ENCODE measurements around the gene ATF5.

The ATF5 gene

GRCh38 chr19:49889687-49890348 lies 39.2 kb upstream of the ATF5 start:
- Mint-ChIP-seq H3K27me3 (no peaks in the 10 kb centered on the region), H3K4me3 (peak overlapping the region; percentile 68), H3K4me1 (peaks cover 67% of the 10 kb centered on the region), H3K36me3 (peaks cover 66% of the 10 kb centered on the region), H3K9me3 (no peaks in the 10 kb centered on the region), H3K27ac (peak overlapping the region; percentile 26)
- ATAC-seq: peak; percentile 19

DNA sequence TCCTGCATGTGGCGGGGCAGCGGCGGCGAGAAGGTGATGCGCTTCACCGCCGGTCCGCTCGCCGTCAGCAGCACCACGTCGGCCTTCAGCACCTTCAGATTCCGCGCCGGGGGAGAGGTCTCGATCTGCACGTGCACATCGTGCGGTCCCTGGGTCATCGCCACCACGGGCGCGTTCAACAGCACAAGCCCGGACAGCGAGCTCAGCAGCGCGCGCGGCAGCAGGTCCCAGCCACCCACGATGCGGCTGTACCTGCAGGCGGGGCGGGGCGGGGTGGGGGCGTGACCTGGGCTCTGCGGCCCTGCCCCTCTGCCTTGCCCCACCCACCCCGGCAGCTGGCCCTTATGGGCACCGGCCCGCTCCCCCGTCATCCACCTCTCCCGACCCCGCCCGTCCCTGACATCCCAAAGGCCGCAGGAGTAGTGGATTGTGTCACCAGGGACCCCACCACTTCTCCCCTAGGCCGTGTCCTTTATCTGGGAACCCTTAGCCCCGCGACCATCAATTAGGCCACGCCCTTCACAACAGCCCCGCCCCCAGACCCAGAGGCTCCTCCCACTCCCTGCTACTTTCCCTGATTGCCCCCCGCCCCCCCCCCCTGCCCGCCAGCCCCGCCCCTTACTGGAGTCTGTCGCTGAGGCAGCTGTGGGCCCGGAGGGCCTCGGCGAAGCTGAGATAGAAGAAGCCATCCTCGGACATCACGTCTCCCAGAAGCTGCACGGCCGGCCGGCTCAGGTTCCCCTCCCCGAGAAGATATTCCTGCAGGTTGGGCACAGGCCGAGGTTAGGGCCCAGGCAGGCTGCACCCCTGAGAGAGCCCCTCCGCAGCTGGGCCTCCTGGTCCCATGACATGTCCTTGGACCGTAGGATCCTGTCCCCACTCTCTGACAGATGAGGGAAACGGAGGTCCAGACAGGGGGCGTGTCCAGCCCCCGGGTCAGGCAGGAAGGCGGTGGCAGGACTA lies 38.4 kb upstream of the ATF5 start:
- peaks cover 66% of the 10 kb centered on the region for H3K36me3 Mint-ChIP-seq
- peak; percentile 61 for ATAC-seq
- H3K27me3 Mint-ChIP-seq: no peaks in the 10 kb centered on the region
- peaks cover 74% of the 10 kb centered on the region for H3K4me1 Mint-ChIP-seq
- H3K27ac Mint-ChIP-seq: peak overlapping the region; percentile 92
- H3K4me3 Mint-ChIP-seq: peak overlapping the region; percentile 91
- H3K9me3 Mint-ChIP-seq: no peaks in the 10 kb centered on the region

- Mint-ChIP-seq H3K27me3 (no peaks in the 10 kb centered on the region), H3K36me3 (peaks cover 73% of the 10 kb centered on the region), H3K4me3 (peak overlapping the region; percentile 91), H3K9me3 (no peaks in the 10 kb centered on the region), H3K27ac (peak overlapping the region; percentile 92), H3K4me1 (peaks cover 82% of the 10 kb centered on the region)
- no peak for ATAC-seq
Observed at GRCh38 chr19:49891393-49891792, 37.6 kb upstream of the ATF5 start.

- Mint-ChIP-seq H3K27me3 (no peaks in the 10 kb centered on the region), H3K4me1 (peaks cover 90% of the 10 kb centered on the region), H3K4me3 (peak overlapping the region; percentile 91), H3K9me3 (no peaks in the 10 kb centered on the region), H3K36me3 (peaks cover 78% of the 10 kb centered on the region), H3K27ac (peak overlapping the region; percentile 92)
- ATAC-seq: no peak
Observed at GRCh38 chr19:49892716-49893115, 36.3 kb upstream of the ATF5 start.

DNA sequence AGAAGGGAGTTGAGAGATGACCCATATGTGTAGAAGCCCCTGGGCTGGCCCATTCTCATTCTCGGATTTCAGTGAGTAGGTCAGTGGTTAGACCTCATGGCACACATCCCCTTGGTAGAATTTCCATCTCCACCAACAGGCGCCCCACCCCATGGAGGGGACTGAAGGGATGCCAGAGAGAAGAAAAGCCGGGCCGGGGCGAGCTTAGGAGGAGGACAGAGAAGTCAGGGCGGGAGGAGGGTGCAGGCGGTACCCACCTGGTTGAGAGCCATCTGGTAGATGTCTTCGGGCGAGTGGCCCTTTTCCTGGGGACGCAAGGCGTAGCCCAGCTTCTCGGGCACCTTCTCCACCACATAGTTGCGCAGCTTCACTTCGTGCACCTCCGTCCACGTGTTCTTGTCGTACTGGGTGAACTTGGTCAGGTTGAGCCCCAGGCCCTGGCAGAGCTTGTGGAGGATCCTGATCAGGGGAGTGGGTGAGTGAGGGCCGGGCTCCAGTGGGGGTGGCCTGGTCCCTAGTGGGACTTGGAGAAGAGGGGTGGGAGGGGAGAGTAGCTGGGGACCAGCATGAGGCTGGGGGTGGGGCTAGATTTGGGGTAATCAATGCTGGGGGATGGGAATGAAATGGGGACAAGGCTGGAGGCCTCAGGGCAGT lies 34.9 kb upstream of the ATF5 start:
- Mint-ChIP-seq H3K27ac (peak overlapping the region; percentile 92), H3K9me3 (no peaks in the 10 kb centered on the region), H3K4me1 (peaks cover 81% of the 10 kb centered on the region), H3K27me3 (no peaks in the 10 kb centered on the region), H3K4me3 (peak overlapping the region; percentile 91), H3K36me3 (peaks cover 69% of the 10 kb centered on the region)
- no peak for ATAC-seq

- H3K4me3 Mint-ChIP-seq: peak overlapping the region; percentile 91
- peak; percentile 55 for ATAC-seq
- H3K36me3 Mint-ChIP-seq: peaks cover 63% of the 10 kb centered on the region
- H3K27ac Mint-ChIP-seq: peak overlapping the region; percentile 92
- no peaks in the 10 kb centered on the region for H3K9me3 Mint-ChIP-seq
- H3K27me3 Mint-ChIP-seq: no peaks in the 10 kb centered on the region
- peaks cover 74% of the 10 kb centered on the region for H3K4me1 Mint-ChIP-seq
Observed at GRCh38 chr19:49894879-49895565, 34.0 kb upstream of the ATF5 start.

- peak; percentile 18 for ATAC-seq
- Mint-ChIP-seq H3K9me3 (no peaks in the 10 kb centered on the region), H3K27me3 (no peaks in the 10 kb centered on the region), H3K36me3 (peaks cover 62% of the 10 kb centered on the region), H3K27ac (peak overlapping the region; percentile 92), H3K4me3 (peak overlapping the region; percentile 91), H3K4me1 (peaks cover 78% of the 10 kb centered on the region)
Observed at GRCh38 chr19:49895566-49896297, 33.3 kb upstream of the ATF5 start.

DNA sequence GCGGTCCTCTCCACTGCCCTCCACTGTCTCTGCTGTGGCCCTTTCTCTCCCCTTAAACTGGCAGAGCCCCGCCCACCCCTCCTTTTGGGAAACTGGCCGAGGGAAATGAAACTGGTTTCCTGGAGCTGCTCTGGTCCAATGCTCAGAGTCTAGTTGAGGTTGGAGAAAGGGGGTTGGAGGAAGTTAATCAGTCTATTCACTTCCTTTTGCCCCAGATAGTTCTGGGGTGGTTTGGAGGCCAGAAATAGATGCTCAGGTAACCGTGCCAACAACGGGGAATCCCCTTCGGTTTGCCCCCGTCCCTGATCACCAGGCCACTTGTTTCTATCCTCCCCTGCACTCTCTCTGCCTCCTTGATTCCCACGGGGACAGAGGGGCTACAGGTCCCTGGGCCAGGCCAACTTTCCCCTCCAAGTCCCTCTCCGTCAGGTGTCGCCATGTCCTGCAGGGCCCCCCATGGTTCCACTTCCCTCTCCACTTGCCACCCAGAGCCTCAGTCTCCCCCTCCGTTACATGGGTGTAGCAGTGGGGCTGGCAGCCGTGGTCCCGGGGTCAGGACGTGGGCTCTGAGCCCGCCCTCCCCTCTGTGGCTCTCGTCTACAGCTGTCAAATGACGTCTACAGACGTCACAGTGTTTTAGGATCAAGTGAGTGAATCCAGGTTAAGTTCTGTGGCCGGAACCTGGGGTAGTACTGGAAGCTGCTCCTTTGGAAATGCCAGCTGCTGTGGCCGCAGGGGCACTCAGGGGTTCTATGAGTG lies 32.0 kb upstream of the ATF5 start, which contains the start of gene IL4I1:
Gene IL4I1 (minus strand): TSS at position 25 of the 759 bp plus-strand sequence. CDS start 727 bp downstream, outside the sequence.
- Mint-ChIP-seq H3K36me3 (peaks cover 49% of the 10 kb centered on the region), H3K4me1 (peaks cover 71% of the 10 kb centered on the region), H3K27ac (peak within 1 kb of the TSS; percentile 92), H3K9me3 (no peaks in the 10 kb centered on the region), H3K27me3 (no peaks in the 10 kb centered on the region), H3K4me3 (peak within 1 kb of the TSS; percentile 91)
- peak; percentile 83 for ATAC-seq

- no peak for ATAC-seq
- Mint-ChIP-seq H3K4me1 (peaks cover 65% of the 10 kb centered on the region), H3K36me3 (peaks cover 40% of the 10 kb centered on the region), H3K27ac (no peak overlapping the region), H3K27me3 (no peaks in the 10 kb centered on the region), H3K4me3 (peak overlapping the region; percentile 18), H3K9me3 (no peaks in the 10 kb centered on the region)
Observed at GRCh38 chr19:49904136-49904535, 24.9 kb upstream of the ATF5 start.

DNA sequence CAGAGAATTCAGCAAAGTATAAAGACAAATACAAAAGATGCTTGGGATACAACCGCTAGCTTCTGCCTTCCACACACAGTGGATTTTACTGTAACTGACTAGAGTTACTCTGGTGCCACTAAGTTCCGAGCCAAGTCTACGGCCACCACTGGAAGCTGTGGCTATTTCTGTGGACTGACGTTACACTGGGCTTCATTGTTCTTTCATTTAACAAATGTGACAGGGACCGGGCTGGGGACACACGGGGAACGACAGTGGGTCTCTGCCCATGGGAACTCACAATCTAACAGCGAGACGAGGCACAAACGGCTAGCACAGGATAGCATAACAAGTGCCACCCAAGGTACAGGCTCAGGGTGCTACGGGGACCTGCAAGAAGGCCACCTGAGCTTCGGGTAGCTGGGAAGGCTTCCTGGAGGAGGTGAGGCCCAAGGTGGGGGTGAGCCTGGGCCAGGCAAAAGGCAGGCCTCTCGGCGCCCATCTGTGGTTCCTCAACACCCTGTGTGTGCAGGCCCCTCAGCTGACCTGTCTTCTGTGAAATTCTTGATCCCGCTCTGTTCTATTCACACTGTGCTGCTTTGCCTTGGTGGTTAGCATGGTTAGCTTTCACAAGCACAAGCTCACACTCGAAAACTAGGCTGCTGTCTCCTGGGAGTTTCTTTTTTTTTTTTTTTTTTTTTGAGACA lies 22.0 kb upstream of the ATF5 start:
- peaks cover 80% of the 10 kb centered on the region for H3K4me1 Mint-ChIP-seq
- H3K27me3 Mint-ChIP-seq: no peaks in the 10 kb centered on the region
- no peaks in the 10 kb centered on the region for H3K9me3 Mint-ChIP-seq
- H3K4me3 Mint-ChIP-seq: peak overlapping the region; percentile 50
- peak; percentile 39 for ATAC-seq
- peaks cover 48% of the 10 kb centered on the region for H3K36me3 Mint-ChIP-seq
- peak overlapping the region; percentile 91 for H3K27ac Mint-ChIP-seq

DNA sequence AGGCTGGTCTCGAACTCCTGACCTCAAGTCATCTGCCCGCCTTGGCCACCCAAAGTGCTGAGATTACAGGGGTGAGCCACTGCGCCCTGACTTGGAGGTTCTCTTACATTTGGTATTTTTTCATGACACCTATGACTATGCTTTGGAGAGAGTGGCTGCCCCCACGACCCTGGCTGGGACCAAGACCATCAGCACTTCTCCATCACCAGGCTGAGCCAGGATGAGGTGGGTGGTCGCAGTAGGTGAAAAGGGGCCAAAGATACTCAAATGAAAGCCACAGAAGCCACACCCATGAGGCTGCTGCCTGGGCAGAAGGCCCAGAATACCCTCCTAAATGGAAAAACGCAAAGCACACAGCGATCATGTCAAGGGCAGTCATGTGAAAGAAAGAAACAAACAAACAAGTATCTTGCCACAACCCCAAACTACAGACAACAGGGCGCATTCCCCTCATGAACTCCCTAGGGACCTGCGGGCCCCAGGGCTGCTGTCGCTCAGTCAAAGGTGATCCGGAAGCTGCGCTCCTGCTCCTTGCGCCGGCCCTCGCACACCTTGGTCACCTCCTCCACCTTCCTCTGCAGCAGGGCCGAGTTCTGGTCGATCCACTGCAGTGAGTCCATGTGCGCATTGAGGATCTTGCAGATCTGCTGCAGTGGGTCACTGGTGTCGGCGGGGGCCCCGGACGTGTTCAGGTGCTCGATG lies 21.1 kb upstream of the ATF5 start:
- H3K4me3 Mint-ChIP-seq: peak overlapping the region; percentile 50
- H3K36me3 Mint-ChIP-seq: peaks cover 54% of the 10 kb centered on the region
- peaks cover 87% of the 10 kb centered on the region for H3K4me1 Mint-ChIP-seq
- no peaks in the 10 kb centered on the region for H3K9me3 Mint-ChIP-seq
- no peaks in the 10 kb centered on the region for H3K27me3 Mint-ChIP-seq
- H3K27ac Mint-ChIP-seq: peak overlapping the region; percentile 91
- peak; percentile 53 for ATAC-seq

DNA sequence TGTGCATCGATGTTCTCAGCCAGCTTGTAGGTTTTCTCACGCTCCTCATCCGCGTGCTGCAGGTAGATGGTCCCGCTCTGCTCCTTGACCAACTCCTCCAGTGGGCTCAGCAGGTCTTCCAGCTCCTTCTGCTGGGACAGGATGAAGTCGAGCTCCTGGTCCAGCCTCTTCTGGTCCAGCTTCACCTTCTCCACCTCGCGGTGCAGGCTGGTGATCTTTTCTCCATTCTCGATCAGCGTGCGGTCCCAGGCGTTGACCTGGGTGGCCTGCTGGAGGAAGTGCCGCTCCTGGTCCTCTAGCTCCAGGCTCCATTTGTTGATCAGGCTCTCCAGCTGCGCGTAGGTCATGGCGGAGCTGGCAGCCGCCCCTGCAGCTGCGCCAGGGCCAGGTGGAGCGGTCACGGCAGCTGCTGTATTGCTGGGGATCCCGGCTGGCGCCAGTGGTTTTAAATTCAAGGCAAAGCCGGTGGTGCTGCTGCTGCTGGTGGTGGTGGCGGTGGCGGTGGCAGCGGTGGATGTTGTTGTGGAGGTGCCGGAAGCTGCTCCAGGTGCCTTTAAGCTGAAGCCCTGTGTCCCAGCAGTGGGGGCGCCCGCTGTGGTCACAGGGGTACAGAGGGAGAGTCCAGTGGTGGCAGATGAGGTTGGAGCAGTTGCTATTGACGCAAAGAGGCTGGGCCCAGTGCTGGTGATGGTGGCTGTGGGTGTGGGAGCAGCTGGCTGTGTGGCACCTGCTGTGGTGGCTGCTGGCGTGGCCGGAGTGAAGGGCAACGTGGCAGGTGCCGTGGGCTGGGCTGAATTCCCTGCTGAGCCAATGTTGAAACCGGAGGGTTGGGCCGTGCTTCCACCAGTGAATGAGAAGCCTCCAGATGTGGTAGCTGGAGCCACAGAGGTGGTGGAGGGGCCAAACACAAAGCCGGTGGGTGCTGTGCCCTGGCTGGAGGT lies 20.3 kb upstream of the ATF5 start:
- Mint-ChIP-seq H3K36me3 (peaks cover 62% of the 10 kb centered on the region), H3K9me3 (no peaks in the 10 kb centered on the region), H3K27me3 (no peaks in the 10 kb centered on the region), H3K27ac (peak overlapping the region; percentile 91), H3K4me3 (peak overlapping the region; percentile 44), H3K4me1 (peaks cover 87% of the 10 kb centered on the region)
- ATAC-seq: no peak
